Endothelial cell of hepatic sinusoid (primary cell): Measurements from ENCODE around the gene RPL12.
"Not testable (repeated sequence)": the region's sequence is repeated elsewhere in the genome, so short reads cannot be mapped to it uniquely, and the experiment has no call there.

Experiments
- in situ Hi-C: cut with HindIII; loops from 2 replicates; pipeline ENCODE4 v1.10.0; 2017; ENCODE audit warnings: low sequenced_read_pairs

RPL12 gene

DNA sequence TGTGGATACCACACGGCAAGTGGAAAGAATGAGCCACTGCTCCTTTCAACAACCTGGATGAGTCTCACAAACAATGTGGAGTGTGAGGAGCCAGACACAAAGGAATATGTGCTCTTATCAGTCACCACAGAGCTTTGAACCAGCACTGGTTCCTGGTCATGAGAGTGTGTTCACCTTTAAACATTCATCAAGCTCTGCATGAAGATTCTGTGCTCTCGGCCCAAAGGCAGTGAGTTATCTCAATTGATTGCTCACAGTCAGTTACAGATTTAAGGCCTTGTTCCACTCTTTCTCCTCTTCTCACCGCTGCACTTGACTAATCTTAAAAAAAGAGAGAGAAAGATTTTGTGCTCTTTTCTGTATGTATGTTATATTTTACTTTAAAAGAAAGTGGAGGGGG, 19.5 kb upstream of the RPL12 start:
- in situ Hi-C loops, result no loop called here

DNA sequence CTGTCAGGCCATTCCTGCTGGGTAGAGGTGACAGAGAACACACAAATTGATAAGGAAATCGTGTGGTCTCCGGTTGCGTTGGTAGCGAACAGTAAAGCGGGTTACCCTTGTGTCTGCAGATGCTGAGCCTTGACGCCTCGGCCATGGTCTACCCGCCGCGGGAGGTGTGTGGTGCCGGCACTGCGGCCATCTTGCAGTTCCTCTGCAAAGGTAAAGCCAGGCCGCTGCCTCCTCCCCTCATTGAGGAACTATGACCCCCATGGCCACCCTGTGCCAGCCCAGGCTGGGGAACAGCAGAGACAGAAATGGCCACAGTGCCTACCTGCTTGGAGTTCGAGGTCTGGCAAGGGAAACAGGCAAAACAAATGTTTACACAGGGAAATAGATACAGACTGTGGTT, 16.4 kb upstream of the RPL12 start:
- in situ Hi-C loops, result no loop called here

DNA sequence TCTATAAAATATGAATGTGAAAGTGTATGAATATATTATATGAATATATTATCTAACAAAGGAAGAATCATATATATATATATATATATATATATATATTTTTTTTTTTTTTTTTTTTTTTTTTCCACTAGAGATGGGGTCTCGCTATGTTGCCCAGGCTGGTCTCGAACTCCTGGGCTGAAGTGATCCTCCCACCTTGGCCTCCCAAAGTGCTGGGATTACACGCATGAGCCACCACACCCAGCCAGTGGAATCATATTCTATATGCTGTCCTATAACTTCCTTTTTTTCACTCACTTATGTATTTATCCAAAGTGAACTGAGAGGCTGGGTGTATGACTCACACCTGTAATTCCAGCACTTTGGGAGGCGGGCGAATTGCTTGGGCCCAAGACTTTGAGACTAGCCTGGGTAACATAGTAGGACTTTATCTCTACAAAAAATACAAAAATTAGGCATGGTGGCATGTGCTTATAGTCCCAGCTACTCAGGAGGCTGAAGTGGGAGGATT, 15.3 kb upstream of the RPL12 start:
- in situ Hi-C loops, result not testable (repeated sequence)

DNA sequence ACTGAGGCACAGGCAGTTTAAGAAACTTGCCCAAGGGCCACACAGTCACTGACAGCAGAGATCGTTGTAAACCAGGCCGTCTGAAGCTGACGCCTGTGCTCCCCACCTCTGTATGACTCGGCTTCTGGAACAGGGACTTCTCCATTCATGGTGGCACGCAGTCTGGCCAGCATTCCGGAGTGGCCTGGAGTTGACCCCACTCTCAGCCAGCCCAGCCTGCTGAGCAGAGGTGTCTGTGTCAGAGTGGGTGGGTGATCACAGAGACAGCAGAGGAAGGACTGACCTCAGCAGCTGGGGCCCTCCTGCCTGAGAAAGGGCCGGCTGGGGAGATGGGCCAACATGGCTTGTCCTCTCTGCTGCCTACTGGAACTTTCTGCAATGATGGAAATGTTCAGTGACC, 12.7 kb upstream of the RPL12 start:
- in situ Hi-C loops, result no loop called here

DNA sequence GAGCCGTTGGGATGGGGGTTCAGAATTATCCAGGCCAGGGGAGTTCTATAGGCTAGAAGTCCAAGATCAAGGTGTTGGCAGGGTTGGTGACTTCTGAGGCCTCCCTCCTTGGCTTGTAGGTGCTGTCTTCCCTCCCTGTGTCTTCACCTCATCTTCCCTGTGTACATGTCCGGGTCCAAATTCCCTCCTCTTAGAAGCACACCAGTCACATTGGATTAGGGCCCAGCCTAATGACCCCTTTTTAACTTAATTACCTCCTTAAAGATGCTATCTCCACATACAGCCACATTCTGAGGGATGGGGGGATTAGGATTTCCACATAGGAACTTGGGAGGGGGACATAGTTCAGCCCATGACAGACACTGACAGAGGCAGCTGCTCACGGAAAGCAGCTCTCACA, 12.2 kb upstream of the RPL12 start:
- in situ Hi-C loops, result no loop called here

DNA sequence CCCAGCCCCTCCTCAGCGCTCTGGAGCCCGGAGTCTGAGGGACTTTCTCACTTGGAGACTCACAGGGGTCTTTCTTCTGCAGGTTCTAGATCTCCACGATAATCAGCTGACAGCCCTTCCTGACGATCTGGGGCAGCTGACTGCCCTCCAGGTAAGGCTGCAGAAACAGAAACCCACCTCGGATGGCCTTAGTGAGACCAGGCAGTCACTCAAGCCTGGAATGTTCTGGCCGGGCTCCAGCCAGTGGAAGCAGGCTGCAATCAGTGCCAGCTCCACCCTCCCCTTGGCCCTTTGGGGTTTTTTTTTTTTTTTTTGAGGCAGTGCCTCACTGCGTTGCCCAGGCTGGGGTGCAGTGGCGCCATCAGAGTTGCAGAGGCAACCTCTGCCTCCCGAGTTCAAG, 7.7 kb upstream of the RPL12 start:
- in situ Hi-C loops, result no loop called here

DNA sequence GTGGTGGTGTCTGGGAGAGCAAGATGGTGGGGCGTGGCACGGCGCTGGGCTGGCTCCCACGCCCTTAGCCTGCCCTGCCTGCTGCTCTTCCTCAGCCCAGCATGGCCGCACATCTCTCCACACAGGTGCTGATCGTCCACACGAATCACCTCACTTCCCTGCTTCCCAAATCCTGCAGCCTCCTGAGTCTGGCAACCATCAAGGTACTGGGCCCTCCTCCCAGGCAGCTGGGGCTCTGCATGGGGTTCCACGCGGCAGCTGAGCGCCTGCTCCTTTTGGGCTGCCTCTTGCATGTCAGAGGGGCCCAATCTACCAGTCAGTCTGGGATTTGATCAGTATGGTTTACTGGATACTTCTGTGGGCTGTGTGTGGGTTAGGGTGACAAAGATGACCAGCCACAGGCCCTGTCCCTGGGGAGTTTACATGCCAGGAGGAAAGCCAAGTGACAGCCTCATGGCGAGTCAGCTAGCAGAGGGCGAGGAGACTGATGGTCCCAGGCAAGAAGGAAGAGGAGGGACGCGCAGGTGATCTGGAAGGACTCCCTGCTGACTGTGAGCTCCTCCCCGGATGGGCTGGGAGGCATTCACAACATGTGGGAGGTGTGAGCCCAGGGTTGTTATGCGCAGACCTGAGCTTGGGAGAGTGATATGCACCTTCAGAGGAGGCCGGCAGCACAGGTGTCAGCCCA, 6.1 kb upstream of the RPL12 start:
- in situ Hi-C loops, result no loop called here

DNA sequence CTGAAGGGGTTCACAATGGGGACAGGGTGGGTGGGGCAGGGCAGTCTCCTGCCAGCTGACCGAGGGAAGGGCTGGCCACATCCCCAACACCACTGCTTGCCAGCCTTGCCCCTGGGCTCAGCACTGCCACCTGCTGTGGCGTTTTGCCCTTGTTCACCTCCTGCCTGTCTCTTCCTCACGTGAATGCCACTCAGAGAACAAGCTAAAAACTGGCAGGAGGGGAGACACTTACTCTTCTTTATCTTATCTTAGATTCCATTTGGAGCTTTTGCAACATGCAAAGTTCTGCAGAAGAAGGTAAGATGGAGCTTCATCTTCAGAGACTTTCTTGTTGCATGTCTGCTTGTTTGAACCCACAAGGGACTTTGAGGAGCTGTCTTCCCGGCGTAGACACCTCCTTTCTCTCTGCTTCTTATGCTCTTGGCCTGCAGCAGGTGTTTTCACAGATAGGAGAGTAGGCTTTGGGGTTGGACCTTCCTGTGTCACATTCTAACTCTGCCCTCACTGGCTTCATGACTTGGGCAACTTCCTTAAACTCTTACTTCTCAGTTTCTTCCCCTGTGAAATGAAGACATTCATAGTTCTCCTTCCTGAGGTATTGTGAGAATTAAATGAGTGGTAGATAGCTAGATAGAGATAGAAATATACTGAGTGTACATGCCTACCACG, 4.3 kb upstream of the RPL12 start:
- in situ Hi-C loops, result no loop called here

DNA sequence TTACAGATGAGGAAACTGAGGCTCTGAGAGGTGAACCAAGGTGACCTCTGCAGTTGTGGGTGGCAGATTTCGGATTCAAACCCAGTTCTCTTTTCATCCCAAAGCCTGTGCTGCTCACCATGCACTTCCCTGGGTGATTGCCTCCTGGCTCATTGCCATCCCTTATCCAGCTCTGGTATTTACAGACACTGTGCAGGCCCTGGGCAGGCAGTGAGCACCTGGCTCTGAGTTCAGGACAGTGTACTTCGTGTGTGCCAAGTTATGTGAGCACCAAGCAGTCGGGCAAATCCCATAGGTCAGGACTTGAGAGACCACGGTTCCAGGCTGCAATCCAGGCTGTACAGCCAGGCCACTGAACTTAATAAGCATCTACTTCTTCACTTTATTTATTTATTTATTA, 1.5 kb upstream of the RPL12 start:
- in situ Hi-C loops, result no loop called here

DNA sequence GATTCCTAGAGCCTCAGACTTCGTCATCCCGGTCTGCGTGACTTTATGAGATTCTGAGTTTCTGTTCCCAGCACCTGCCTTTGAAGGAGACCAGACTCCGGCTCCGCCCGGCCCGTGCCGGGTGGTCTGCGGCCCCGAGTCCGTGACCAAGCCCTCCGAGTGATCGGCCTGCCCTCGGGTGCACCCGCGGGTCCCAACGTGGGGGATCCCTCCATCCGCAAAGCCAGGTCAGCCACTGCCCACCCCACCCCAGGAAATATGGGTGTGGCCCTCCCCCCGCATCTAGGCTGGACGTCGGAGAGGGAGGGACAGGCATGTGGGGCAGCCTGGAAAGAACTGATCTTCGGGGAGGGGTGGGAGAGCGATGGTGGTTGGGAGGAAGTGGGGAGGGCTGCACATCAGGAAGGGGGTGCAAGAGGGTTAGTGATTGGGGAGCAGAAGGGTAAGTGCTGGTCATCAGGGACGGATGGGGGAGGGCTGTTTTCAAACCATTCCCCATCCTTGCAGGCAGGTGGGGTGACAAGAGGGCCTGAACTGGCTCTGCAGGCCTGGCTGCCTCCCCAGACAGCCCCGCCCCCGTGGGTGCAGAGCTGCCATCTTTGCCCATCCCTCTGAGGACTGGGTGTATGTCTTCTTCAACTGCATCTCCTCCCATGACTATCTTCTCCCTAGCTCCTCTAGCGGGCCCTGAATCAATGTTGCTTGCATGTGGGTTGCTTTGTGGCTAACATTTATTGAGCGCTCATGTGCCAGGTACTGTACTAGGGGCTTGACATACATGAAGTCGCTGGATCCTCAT, 851 bp upstream of the RPL12 start:
- in situ Hi-C loops, result no loop called here

DNA sequence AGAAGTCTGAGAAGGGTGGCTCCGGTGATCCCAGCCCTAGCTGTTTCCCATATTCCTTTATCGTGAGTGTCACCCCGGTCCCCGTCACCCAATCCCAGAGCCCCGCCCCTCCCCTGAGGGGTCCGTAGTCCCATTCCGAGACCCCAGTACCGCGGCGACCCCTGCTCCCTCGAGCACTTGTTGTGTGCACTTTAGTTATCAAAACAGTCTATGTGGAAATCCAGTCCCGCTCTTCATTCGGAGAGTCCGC, 327 bp upstream of the RPL12 start:
- in situ Hi-C loops, result no loop called here

DNA sequence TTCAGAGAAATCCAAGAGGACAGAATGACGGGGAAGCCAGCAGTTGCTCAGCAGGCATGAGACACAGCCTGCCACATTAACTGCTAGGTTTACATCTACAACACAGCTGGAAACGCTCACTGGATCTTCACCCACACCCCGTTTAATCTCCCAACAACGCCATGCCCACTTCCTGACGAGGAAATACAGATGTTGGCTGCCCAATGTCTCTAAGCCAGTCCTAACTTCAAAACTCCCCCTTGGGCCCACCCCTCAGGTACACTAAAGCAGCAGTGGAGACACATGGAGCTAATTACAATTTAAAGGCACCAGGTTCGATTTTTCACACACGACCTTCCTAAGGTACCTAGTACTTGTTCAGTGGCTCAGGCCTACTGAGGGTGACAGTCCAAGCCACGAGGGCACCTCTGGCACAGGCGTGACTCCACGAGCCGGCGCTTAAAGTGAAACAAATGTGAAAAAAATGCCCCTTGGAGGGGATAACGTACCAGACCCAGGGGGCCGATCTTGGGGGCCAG, 904 bp downstream of the RPL12 start:
- in situ Hi-C loops, result no loop called here

DNA sequence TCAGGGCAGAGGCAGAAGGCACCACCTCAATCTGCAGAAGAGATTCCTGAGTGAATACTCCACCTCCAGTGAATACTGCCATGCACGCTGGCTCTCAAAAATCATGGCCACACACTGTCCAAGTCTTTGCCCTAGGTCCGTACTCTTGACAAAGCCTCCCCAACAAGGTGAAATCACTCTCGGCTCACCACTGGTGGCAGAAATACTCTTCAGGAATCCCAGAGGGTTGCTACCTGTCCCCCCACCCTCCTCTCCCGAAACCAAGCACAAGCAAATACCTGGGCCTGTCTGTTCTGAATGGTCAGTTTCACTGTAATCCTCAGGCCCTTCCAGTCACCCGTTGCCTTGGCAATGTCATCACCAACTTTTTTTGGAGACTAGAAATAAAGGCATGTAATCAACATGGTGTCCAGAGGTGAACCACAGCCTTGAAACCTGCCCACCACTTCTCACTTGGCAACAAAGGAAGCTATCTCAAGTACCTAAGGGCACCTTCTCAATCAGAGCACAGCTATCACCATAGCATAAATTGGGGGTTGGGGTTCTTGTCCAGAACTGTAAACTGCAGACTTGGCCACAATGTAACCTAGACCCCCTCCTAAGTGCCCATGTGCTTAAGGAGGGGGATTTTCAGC, 1.8 kb downstream of the RPL12 start:
- in situ Hi-C loops, result no loop called here

DNA sequence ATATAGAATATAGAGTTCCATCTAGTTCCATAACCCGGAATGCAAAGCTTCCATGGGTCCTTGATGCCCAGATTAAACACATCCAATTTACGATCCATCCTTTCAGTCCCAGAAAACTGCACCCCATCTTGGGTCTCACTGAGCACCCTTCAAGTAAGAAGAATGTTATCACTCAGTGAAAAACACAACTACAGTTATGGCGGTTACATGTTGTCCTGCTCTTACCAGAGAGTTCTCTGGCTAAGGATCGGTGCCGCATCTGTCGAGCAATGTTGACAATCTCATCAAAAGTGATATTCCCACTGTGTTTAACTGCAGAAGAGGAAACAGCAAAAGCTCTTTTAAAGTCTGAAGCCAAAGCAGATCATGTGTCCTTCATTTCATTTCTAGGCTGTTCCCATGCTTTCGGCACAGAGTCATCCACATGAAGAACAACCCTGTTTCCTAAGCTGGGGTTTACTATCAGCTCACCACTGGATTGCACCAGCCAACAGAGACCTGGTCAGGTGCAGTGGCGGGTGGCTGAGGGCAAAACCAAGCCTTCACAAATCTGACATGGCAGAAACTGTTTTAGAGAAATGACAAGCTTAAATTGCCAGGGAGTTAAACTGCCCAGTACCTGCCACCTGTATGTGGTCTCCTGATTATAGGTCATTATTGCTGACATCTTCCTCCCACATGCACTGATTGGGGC, 2.9 kb downstream of the RPL12 start:
- in situ Hi-C loops, result no loop called here

DNA sequence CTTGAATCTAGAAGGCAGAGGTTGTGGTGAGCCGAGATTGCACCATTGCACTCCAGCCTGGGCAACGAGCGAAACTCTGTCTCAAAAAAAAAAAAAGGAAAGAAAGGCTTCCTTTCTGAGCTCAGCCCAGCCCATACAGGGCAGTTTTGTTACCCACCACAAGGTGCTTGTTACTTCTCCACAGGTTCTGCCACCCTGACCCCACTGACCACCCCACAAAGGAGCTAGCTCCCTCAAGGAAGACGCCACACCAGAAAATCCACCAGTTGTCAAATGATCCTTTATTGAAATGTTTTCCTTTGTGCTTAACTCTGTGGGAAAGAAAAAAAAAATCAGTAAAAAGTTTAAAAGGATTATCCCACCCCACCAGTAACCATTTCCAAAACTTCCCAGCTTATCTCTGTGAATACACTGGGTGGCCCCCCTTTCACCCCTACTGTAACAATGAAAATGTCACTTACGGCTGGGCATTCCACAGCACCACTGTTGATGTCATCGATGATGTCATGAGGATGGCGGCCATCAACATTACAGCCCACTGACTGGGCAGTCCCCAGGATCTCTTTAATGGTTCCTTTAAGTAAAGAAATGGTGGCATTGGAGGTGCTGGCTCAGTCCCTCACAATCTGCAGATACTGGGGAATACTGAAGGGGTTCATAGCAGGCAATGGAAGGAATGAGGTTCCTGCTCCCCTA, 3.6 kb downstream of the RPL12 start:
- in situ Hi-C loops, result no loop called here

DNA sequence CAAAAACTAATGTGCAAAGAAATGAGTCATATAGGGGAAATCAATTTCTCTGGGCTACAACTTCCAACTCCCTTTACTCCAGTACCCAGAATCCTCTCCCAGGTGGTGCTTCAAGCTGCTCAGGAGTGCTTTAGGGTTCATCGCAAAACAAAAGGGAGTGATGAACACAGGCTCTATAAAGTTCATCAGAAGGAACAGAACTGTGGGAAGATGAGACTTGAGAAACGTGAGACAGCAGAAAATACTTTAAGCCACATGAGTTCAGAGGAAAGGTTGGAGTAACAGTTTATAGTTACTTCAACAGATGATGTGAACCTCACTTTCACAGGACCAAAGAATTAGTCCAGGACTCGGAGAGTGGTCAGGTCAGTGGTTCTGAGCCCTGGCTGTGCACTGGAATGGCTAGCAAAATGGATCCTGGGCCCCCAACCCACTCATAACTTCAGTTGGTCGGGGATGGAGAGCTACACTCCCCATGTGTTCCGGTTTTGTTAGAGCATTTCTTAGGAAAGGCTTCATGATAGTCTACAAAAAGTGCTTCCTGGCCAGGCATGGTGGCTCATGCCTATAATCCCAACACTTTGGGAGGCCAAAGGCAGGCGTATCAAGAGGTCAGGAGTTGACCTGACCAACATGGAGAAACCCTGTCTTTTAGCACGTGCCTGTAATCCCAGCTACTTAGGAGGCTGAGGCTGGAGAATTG, 4.3 kb downstream of the RPL12 start:
- in situ Hi-C loops, result no loop called here

DNA sequence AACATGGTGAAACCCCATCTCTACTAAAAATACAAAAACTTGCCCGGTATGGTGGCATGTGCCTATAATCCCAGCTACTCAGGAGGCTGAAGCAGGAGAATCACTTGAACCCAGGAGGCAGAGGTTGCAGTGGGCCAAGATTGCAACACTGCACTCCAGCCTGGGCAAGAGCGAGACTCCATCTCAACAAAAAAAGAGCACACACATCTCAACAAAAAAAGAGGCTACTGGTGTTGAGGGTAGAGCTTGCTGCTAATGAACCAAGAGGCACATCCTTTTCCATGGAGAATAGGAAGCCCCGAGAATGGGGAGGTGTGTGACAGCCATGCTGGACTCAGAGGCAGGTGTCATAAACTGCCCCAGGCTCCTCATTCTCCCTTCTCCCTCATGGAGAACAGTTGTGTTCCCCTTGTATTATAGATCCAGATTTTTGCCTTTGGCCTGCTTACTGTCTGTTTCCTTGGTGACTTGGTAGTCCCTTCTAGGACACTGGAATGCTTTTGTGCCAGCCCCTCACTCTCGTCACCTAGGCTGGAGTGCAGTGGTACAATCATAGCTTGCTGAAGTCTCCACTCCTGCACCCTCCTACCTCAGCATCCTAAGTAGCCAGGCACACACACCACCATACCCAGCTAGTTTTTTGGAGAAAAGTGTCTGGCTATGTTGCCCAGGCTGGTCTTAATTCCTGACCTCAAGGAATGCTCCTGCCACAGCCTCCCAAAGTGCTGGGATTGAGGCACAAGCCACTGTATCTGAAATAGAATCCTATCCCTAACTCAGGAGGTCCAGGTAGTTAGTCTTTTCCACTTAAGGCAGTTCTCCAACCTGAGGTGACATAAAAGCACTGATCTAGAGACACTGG, 5.1 kb downstream of the RPL12 start:
- in situ Hi-C loops, result no loop called here

DNA sequence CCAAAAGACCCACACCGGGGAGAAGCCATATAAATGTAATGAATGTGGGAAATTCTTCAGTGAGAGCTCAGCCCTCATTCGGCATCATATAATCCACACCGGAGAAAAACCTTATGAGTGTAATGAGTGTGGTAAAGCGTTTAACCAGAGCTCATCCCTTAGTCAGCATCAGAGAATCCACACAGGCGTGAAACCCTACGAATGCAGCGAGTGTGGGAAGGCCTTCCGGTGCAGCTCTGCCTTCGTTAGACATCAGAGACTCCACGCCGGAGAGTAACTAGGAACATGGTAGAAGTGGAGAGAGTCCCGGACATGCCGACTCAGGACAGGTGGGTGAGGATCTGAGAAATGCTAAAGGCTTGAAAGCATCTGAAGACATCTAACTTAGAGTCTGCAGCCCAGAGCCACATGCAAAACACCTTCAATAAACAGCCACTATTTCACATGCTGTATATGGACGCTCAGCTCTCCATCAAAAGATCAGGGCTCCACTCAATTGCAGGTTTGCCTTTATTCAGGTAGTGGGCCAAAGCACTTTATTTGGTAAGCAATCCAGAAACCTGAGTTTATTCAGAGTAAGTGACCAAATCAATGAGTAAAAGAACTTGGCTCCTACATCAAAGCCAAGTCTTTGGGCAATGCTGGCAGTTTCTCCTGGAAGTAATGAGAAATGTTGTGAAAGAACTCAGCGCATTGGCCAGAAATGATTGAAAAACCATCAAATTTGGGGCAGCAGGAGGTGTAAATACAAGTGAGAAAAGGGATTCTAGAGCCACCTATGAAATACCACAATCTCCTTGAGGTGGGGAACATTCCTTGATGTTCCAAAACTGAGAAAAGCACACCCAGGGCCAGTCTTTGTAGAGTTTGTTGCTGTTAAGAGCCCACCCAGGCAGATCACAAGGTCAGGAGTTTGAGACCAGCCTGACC, 6.0 kb downstream of the RPL12 start:
- in situ Hi-C loops, result no loop called here
